A375 (cell line): ENCODE results near the gene RFXAP. TPM values are rescaled to one million over a fixed set of nuclear protein-coding genes. Genes with fewer than 3 reads are reported as not detected.

ENCODE experiments used
- total RNA-seq: library from RNA; depleted of rRNA; stranded (reverse); fragments of >200 nt; shearing (Covaris generic); gene quantifications from 2 replicates; pipeline ENCODE4 v1.2.3, GENCODE V29; 2014; rRNA removed

The RFXAP gene, protein sequence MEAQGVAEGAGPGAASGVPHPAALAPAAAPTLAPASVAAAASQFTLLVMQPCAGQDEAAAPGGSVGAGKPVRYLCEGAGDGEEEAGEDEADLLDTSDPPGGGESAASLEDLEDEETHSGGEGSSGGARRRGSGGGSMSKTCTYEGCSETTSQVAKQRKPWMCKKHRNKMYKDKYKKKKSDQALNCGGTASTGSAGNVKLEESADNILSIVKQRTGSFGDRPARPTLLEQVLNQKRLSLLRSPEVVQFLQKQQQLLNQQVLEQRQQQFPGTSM
- total RNA-seq: 2.3 and 3.0 TPM in 2 replicates

DNA sequence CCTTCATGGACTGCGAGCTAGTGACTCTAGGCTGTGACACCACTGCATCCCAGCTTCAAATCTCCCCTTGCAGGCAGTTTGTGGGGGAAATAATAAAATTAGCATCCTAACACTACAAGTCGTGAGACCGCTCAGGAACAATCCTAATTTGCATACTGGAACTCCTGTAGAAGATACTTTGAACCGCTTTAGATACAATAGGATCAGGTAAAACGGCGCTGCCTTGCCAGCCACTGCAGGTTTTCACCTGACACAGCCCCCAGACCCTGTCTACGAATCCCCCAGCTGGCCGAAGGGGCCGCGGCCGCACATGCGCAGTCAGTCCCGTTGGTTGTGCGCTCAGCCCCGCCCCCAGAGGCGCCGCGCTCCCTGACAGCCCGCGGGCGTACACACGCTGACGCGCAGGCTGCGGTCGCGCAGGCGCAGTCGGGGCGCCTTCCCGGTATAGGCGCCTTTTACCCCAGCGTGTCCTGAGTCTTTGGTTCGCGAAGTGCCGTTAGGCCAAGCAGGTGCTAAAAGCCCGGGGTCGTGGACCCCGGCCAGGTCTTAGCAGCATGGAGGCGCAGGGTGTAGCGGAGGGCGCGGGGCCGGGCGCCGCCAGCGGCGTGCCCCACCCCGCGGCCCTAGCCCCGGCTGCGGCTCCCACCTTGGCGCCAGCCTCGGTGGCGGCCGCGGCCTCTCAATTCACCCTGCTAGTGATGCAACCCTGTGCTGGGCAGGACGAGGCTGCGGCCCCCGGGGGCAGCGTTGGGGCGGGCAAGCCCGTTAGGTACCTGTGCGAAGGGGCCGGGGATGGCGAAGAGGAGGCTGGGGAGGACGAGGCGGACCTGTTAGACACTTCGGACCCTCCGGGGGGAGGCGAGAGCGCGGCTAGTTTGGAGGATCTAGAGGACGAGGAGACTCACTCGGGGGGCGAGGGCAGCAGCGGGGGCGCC is at the start of gene RFXAP:
TSS of gene RFXAP (plus strand) at position 419 of the 935 bp plus-strand sequence. CDS start at position 555, 136 bp downstream.

Other genes starting within 250 kb of the RFXAP start
- 0.11 TPM in 1 of 2 replicates, not detected in the other for gene SERTM1, start 145.2 kb upstream of the RFXAP start, total RNA-seq
- 0.49 and 0.88 TPM in 2 replicates for gene SMAD9, start 101.0 kb downstream of the RFXAP start, total RNA-seq
- gene ALG5, start 180.1 kb downstream of the RFXAP start, total RNA-seq: 34.1 and 39.1 TPM in 2 replicates
- 73.8 and 83.1 TPM in 2 replicates for gene EXOSC8, start 181.6 kb downstream of the RFXAP start, total RNA-seq
- 30.1 and 42.4 TPM in 2 replicates for gene SUPT20H, start 240.5 kb downstream of the RFXAP start, total RNA-seq